MCF 10A (cell line): ENCODE data around the gene ZCCHC9. TPM values are rescaled to one million over a fixed set of nuclear protein-coding genes. Genes with fewer than 3 reads are reported as not detected.

ENCODE experiments used
- BruUV-seq: library from RNA; stranded (reverse); fragments of 400-500 nt; replicated peaks from 2 replicates; lab custom pipeline; 2021; lab: Mats Ljungman, UMichigan
- CTCF ChIA-PET: fragments of 300-600 bp; sonication (Branson Sonifier 250); formaldehyde crosslinking; extraction: SDS; loops from one replicate; lab custom pipeline; 2021; ENCODE audit warnings: antibody characterized with exemption, inconsistent platforms; lab: Yijun Ruan, JAX
- POLR2A ChIA-PET: fragments of 300-600, 350-650 bp; sonication (Branson Sonifier 250); formaldehyde crosslinking; extraction: SDS; loops from one replicate; lab custom pipeline; 2020; ENCODE audit warnings: antibody characterized with exemption, inconsistent platforms; lab: Yijun Ruan, JAX
- DNase-seq: peaks from one replicate; pipeline ENCODE4 v3.0.0-alpha.2; 2018; ENCODE audit not compliant: unreplicated experiment
- H3K27ac Mint-ChIP-seq: one replicate; pipeline ENCODE4 v1.8.0; 2022; ENCODE audit warnings: mild to moderate bottlenecking, low read depth, mixed read lengths; ENCODE audit not compliant: unreplicated experiment
- H3K27me3 Mint-ChIP-seq: one replicate; pipeline ENCODE4 v1.8.0; 2022; ENCODE audit warnings: mixed read lengths; ENCODE audit not compliant: insufficient read depth, unreplicated experiment
- H3K36me3 Mint-ChIP-seq: one replicate; pipeline ENCODE4 v1.8.0; 2022; ENCODE audit warnings: mild to moderate bottlenecking, moderate library complexity, mixed read lengths; ENCODE audit not compliant: insufficient read depth, unreplicated experiment
- H3K4me1 Mint-ChIP-seq: one replicate; pipeline ENCODE4 v1.8.0; 2022; ENCODE audit warnings: mixed read lengths; ENCODE audit not compliant: insufficient read depth, unreplicated experiment
- H3K4me3 Mint-ChIP-seq: one replicate; pipeline ENCODE4 v1.8.0; 2022; ENCODE audit warnings: mild to moderate bottlenecking, moderate library complexity, mixed read lengths; ENCODE audit not compliant: unreplicated experiment
- H3K9me3 Mint-ChIP-seq: one replicate; pipeline ENCODE4 v1.8.0; 2022; ENCODE audit warnings: mixed read lengths; ENCODE audit not compliant: unreplicated experiment
- intact Hi-C: fragments of 100-400 bp; cut with micrococcal nuclease; formaldehyde crosslinking; loops from 2 replicates; pipeline ENCODE4 v1.14.1; 2022
- total RNA-seq: library from RNA; stranded (reverse); gene quantifications from 2 replicates; pipeline ENCODE4 v1.2.3, GENCODE V29; 2022
- TF ChIP-seq, protein P1 (sequence below): fragments of 200-600 bp; IDR thresholded peaks from one replicate; pipeline ENCODE4 v1.8.0; 2022; ENCODE audit warnings: antibody characterized with exemption, mild to moderate bottlenecking; ENCODE audit not compliant: unreplicated experiment

ZCCHC9 gene
- total RNA-seq, 1 experiment from 2014 or later = 31.5 TPM

DNA sequence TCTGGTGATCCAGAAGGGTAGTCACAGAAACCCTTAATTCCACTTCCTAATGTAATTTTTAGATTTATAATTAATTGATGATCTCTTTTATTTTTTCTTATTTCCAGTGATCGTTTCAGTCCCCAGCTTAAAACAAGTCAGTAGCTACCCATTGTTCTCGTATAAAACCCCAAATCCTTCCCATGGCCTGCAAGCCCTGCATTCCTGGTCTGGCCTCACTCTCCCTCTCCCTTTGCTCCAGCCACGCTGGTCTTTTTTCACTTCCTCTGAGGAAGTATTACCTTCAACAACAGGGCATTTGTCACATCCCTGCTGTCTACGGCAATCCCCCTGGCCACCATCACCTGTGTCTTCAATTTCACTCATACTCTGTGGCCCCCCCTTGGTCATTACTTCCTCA lies 47.8 kb downstream of the ZCCHC9 start:
- Mint-ChIP-seq H3K36me3 (no peaks in the 10 kb centered on the region), H3K4me3 (no peak overlapping the region), H3K27me3 (no peaks in the 10 kb centered on the region), H3K4me1 (no peaks in the 10 kb centered on the region), H3K9me3 (no peaks in the 10 kb centered on the region), H3K27ac (no peak overlapping the region)
- DNase-seq = no peak
- intact Hi-C loops = no loop called here
- TF ChIP-seq, protein P1, sequence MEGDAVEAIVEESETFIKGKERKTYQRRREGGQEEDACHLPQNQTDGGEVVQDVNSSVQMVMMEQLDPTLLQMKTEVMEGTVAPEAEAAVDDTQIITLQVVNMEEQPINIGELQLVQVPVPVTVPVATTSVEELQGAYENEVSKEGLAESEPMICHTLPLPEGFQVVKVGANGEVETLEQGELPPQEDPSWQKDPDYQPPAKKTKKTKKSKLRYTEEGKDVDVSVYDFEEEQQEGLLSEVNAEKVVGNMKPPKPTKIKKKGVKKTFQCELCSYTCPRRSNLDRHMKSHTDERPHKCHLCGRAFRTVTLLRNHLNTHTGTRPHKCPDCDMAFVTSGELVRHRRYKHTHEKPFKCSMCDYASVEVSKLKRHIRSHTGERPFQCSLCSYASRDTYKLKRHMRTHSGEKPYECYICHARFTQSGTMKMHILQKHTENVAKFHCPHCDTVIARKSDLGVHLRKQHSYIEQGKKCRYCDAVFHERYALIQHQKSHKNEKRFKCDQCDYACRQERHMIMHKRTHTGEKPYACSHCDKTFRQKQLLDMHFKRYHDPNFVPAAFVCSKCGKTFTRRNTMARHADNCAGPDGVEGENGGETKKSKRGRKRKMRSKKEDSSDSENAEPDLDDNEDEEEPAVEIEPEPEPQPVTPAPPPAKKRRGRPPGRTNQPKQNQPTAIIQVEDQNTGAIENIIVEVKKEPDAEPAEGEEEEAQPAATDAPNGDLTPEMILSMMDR = no peak
- BruUV-seq = no TSS peak
- POLR2A ChIA-PET = interaction anchor here (0.6 kb wide), 1 partner anchor 32 kb away, joined by 3 read pairs; no protein-coding TSS in a partner anchor
- CTCF ChIA-PET = interaction anchor here (1.2 kb wide), 1 partner anchor 15 kb away, joined by 4 read pairs; no protein-coding TSS in a partner anchor

DNA sequence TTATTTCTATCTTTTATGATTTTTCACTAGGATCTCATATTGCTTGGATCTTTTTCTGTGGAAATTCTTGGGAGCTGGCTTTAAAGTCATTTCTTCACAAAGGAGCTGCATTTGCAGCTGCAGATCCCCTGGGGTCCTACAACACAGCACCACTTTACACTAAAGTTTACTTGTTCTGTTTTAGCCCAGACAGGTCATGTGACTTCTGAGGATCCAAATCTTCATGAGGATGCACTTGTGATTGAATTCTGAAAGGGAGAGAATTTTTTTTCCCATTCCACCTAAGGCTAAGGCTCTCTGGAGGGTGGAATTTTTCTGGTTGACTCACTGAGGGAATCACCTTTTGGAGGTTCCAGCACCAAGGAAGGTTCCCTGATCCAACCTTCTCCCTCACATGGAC lies 49.1 kb downstream of the ZCCHC9 start:
- H3K27me3 Mint-ChIP-seq = no peaks in the 10 kb centered on the region
- no peaks in the 10 kb centered on the region for H3K4me1 Mint-ChIP-seq
- H3K4me3 Mint-ChIP-seq = no peak overlapping the region
- no peaks in the 10 kb centered on the region for H3K36me3 Mint-ChIP-seq
- intact Hi-C loops = no loop called here
- ChIA-PET CTCF (no interaction called here), POLR2A (no interaction called here)
- TF ChIP-seq, protein P1 = no peak
- H3K27ac Mint-ChIP-seq = no peak overlapping the region
- no peaks in the 10 kb centered on the region for H3K9me3 Mint-ChIP-seq
- no TSS peak for BruUV-seq
- DNase-seq = no peak

DNA sequence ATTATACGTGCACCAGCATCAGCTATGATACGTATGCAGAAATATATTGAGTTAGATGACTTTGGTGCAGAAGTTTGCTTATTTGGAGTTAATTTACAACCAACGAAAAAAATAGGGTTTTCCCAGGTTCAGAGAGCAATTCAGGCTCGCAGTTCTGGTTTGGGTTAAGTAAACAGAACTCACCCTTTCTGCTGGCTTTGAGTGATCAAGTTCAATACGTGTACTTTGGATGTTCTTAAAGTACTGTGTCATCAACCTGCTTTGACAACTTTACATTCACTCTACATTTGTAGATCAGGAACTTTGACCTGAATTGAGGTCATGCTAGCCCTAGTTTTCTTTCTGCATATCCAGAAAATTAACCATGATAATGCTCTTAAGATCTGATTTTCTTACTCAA lies 51.8 kb downstream of the ZCCHC9 start:
- TF ChIP-seq, protein P1 = no peak
- DNase-seq = no peak
- H3K9me3 Mint-ChIP-seq = no peaks in the 10 kb centered on the region
- no peaks in the 10 kb centered on the region for H3K4me1 Mint-ChIP-seq
- CTCF ChIA-PET = interaction anchor here (1.0 kb wide), 1 partner anchor 17 kb away, joined by 3 read pairs; no protein-coding TSS in a partner anchor
- no peaks in the 10 kb centered on the region for H3K36me3 Mint-ChIP-seq
- POLR2A ChIA-PET = no interaction called here
- no peak overlapping the region for H3K27ac Mint-ChIP-seq
- H3K4me3 Mint-ChIP-seq = no peak overlapping the region
- intact Hi-C loops = no loop called here
- H3K27me3 Mint-ChIP-seq = no peaks in the 10 kb centered on the region
- BruUV-seq = no TSS peak

DNA sequence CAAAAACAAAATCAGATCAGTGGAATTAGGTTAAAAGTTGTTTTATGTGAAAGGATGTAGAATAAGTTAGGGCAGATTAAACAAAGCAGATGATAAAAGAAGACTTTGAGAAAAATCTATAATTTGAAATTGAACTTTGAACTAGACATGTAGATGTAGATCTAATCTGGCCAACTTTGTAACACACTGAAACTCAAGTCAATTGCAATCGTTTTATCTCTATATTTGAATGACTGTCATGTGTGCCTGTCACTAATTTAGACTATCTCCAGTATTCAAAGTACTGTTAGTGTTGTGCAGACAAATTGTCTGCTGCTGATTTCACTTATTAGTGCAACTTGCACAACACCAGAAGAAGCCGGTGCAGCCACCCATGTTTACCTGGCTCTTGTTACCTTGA lies 52.7 kb downstream of the ZCCHC9 start:
- no TSS peak for BruUV-seq
- H3K36me3 Mint-ChIP-seq = no peaks in the 10 kb centered on the region
- CTCF ChIA-PET = interaction anchor here (1.0 kb wide), 1 partner anchor 18 kb away, joined by 3 read pairs; no protein-coding TSS in a partner anchor
- H3K27ac Mint-ChIP-seq = no peak overlapping the region
- no peaks in the 10 kb centered on the region for H3K4me1 Mint-ChIP-seq
- no peaks in the 10 kb centered on the region for H3K9me3 Mint-ChIP-seq
- no peak overlapping the region for H3K4me3 Mint-ChIP-seq
- intact Hi-C loops = no loop called here
- POLR2A ChIA-PET = interaction anchor here (1.0 kb wide), 1 partner anchor 10 kb away, joined by 4 read pairs; no protein-coding TSS in a partner anchor
- no peaks in the 10 kb centered on the region for H3K27me3 Mint-ChIP-seq
- TF ChIP-seq, protein P1 = no peak
- no peak for DNase-seq
